Stimulated activated CD8-positive, alpha-beta memory T cell treated with anti-CD3 and anti-CD28 coated beads, Interleukin-15, amount 100 ng/mL, for 24 hours (primary cell): ENCODE results near the gene CPNE4.
"Not testable (repeated sequence)": the region's sequence is repeated elsewhere in the genome, so short reads cannot be mapped to it uniquely, and the experiment has no call there.

Source experiments
- DNase-seq: peaks from one replicate; pipeline ENCODE4 v3.0.0-alpha.2; 2020; ENCODE audit warnings: low read depth

The CPNE4 gene

DNA sequence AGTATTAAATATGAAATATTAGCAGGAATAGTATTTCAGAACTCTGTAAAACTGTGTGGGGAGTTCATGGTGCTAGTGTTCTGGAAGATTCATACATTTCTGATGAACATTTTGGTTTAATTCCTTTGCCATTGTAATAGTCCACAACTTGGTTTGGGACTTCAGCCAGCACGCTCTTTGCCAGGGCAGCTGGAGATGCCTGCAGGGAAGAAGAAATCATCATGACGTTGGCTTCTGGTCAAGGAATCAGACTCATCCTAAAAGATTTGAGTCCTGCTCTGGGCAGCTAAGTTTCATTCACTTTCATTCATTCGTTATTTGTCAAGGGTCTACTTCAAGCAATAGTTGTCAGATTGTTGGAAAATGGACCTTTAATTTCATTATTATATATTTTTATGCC lies 499.7 kb downstream of the CPNE4 start:
- DNase-seq: no peak

DNA sequence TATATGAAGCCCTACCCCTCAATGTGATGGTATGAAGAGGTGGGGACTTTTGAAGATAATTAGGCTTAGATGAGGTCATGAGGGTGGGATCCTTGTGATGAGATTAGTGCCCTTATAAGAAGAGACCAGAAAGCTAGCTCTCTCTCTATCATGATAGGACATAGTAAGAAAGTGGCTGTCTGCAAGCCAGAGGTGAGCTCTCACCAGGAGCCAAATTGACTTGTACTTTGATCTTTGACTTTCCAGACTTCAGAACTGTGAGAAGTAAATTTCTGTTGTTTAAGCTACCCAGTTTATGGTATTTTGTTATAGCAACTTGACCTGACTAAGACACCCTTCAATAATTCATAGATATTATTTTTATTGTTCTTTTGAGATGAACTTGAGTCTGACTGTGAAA lies 502.2 kb downstream of the CPNE4 start:
- no peak for DNase-seq

DNA sequence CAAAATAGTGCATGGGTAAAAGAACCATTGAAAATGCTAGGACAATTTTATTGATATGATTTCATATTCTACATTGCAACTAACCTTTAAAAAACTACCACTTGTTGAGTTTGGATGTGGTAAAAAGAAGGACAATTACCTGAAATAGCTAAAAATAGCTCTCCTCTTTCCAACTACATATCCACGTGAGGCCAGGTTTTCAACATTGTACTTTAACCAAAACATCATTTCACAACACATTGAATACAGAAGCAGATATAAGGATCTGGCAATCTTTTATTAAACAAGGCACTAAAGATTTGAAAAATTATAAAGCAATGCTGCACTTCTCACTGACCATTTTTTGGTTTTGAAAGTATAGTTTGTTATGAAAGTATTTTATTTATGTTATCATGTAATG lies 504.0 kb downstream of the CPNE4 start:
- DNase-seq: no peak

DNA sequence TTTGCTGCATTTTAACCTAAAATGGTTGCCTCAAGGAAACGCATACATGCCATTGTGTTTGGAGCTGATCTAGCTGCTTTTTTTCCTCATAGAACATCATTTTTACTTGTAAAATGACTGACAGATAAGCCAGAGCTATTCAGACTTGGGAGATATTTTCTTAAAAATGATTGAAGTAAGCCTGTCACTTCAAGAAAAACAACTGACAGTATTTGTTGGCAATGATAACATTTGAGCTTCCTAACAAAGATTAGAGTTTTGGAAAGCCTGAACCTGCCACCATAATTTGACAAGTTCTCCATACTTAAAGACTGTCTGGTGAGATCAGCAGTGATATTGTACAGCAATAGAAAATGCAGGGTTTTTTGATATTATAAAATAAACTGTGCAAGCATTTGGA lies 504.4 kb downstream of the CPNE4 start:
- DNase-seq: no peak

DNA sequence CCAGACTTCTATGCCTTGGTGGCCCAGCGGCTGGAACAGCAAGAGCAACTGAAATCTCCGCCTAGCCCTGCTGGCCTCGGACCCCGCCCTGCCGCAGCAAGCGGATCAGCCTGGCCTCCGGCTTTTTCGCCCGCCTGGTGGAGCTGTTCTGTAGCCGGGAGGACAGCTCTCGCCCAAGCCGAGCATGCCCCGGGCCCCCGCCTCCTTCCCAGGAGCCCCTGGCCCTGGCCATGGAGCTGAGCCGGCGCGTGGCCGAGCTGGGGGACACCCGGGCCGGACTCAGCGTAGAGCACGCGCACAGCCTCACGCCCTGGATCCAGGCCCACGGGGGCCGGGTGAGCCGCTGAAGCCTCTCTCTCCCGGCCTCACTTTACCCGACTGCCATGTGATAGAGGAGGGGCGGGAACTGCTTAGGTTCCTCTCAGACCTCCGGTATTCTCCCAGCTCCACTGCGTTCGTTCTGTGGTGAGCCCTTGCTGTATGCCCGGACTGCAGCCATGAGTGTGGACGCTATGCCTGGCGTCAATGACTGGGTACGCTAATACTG lies 507.9 kb downstream of the CPNE4 start:
- DNase-seq: no peak

DNA sequence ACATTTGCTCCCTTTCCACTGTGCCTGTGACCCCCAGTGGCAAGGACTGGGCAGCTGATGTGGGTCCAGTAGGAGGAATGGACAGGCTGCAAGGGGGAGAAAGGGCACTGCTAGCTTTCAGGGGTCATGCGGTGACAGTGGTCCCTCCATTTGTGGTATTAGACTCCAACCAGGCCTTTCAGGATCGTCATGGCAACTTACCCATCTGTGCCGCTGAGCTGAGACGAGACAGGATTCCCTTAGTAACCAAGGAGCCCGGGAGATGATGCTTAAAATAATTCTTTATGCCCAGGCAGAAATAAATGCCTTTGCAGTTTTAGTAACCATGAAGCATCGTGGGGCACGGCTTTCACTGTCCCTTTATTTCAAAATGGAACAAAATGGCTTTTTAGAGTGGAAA lies 516.1 kb downstream of the CPNE4 start:
- no peak for DNase-seq

DNA sequence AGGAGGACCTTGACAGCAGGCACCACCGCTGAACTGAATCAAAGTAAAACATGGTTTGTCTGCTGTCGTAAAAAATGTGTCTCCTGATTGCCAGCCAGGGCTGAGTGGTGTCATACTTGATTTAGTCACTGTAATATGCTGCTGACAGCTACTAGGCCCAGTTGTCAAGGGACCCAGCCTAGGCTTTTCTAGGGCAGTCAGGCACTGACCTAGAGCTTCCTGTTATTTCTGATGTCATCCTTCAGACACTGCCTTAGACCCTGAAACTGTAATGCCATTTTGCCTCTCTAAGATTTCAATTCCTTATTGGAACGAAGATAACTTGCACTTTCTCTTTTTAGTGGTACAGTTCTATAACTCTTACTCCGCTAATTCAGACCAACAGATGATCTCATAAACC lies 529.4 kb downstream of the CPNE4 start:
- no peak for DNase-seq

DNA sequence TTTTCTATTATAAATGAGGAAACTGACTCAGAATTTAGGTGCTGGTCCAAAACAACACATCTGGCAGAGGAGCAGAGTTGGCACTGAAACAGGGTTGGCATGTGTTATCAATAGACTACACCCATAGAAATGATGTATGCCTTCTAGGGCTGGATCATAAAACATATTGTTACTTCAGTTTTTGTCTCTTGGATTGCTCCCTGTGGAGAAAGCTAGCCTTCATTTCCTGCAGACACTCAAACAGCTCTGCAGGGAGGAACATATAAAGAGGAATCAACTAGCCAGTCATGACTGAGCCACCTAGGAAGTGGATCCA lies 531.5 kb downstream of the CPNE4 start:
- DNase-seq: no peak

DNA sequence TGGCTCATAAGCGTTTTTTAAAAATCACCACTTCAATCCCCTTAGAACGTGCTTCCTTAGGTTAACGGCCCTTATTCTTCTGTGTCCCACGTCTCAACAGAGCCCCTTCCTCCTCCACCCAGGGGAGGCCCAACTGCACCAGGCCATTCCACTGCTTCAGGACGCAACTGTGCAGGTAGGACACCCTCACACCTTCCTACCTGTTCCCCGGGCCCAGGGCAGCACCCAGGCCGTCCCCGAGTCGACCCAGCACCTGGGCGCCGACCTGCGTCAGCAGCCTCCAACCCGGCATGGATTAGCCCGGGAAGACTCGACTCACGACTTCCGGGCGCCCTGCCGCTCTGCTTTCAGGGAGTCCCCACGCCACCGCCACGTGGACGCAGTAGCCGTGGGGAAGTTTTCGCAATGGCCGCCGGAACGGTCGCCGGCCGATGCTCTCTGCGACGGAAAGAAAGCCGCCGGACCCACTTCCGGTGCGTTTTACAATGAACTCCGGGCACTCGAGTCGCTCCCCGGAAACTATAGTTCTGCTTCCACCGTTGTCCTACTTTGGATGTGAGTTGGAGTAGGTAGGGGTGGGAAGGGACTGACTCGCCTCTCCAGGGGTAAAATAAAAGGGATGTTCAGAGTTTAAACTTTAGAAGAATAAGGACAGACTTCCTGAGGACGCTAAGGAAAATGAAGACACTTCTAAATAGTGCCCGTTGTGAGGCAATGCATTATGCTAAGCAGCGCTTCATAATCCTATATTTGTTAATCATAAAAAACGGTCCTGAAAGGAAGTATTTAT lies 532.1 kb downstream of the CPNE4 start, which contains the start of gene MRPL3:
MRPL3 (minus strand) TSS at position 442 of the 790 bp plus-strand sequence; CDS start at position 292, 150 bp downstream.
- DNase-seq: peak; percentile 63

DNA sequence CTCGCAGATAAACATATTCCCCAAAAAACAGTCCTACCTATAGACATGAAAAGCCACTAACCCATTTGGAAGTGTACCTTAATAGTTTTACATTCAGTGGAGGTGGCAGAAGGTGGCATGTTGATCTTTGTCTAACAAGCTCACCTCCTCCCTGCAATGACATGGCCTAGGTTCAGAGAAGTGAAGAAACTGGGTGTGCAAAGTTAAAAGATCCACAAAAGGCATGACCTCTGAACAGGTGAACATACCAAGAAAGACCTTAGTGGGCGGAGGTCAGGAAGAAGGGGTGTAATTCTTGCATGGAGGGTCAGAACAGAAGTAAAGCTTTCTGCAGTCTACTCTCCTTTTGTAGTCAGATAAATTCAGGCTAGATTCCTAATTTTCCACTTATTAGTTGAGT lies 532.9 kb downstream of the CPNE4 start:
- DNase-seq: no peak

DNA sequence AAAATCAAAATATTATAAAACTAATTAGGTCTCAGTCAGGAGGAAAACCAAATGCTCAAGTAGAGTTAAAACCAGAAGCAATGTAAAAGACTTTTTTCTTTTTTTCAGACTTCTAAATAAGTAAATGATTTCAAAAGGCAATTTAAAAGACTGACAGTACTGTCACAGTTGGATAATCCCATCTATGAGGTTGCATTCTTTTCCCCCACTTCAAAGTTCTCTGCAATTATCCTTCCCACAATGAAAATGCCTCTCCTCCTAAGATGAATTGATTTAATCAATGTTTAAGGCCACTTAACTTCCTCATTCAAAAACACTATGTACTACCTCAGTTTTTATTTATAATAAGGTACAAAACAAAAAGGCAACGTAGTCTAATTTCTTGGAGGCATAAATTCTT lies 540.1 kb downstream of the CPNE4 start:
- no peak for DNase-seq

DNA sequence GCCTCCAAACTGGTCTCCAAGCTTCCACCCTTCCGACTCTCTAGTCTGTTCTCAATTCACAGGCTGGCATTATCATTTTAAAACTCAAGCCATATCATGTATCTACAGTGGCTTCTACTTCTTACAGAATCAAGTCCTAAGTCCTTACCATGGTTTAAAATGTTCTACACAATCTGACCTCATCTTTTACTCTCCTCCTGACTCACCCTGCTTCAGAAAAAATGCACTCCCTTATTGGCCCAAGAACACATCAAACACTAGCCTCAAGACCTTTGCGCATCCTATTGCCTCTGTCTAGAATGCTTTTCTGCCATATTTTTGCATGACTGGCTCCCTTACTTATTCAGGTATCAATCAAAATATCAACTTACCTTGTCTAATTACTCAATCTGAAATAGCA lies 543.0 kb downstream of the CPNE4 start:
- DNase-seq: no peak

DNA sequence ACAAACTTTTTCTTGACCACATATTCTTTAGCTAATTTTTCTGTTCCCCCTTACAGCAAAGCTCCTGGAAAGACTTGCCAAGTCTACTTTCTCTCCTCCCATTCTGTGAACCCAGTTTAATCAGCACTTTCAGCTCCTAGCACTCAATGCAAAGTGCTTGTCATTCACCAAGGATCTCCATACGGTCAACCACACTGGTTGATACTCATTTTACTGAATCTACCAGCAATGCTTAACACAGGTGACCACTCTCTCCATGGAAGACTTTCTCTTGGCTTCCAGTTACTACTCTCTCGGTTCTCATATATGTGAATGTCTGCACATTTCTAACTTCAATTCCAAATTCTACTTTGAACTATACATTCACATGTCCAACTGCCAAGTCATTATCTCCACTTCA lies 543.7 kb downstream of the CPNE4 start:
- no peak for DNase-seq

DNA sequence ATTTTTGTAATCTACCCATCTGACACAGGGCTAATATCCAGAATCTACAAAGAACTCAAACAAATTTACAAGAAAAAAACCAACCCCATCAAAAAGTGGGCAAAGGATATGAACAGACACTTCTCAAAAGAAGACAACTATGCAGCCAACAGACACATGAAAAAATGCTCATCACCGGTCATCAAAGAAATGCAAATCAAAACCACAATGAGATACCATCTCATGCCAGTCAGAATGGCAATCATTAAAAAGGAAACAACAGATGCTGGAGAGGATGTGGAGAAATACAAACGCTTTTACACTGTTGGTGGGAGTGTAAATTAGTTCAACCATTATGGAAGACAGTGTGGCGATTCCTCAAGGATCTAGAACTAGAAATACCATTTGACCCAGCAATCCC lies 548.3 kb downstream of the CPNE4 start:
- not testable (repeated sequence) for DNase-seq

DNA sequence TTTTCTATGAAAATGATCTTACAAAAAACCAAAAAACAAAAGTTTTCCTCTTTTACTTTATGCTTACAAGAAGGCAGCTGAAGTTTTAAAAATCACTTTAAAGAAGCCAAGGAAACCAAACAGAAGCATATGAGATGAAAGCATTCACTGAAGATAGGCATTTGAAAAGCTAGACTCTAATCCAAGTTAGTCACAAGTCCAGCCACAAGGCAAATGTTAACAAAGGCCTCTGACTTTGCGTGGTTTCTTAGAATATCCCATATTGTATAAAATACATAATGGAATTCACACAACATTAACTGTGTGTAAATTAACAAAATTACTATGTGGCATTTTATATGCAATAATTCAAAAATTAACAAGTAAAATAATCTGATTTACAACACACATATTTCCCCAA lies 549.7 kb downstream of the CPNE4 start:
- no peak for DNase-seq

DNA sequence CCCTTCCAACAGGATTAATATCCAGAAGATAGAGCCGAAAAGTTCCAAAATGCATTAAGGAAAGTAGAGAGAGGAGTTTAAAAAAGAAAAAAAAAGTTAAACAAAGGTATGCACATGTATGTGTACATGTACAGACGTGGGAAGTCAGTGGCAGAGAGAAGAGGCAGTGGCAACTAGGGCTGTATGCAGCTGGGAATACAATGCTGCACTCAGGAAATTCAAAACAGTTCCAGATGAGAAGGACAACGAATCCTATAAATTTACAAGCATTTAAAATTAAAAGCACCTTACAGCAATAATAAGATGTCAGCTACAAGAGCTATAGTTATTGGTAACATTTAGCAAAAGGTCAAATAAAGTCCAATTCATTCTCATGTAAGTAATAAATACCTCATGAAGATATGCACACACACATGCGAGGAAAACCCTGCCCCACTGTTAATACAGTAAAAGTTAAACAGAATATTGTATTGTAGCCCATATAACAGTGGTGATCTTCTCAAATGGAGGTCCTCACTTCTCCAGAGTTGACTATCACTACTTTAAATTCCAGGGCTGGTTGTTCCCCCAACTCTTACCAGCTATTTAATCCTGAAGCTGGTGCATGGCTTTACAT lies 550.2 kb downstream of the CPNE4 start:
- no peak for DNase-seq
